Esophagus muscularis mucosa (tissue), 4 donors: Measurements from ENCODE around the gene CHD3. TPM values are rescaled to one million over a fixed set of nuclear protein-coding genes. Genes with fewer than 3 reads are reported as not detected.

Experiments used
- DNase-seq: peaks from one replicate; pipeline ENCODE4 v3.0.0-alpha.2; 2017; ENCODE audit errors: extremely low spot score
- H3K27ac ChIP-seq, 4 donors: fragments of 200-600 bp; sonication (generic); replicated peaks in 1 of 4; 1 replicate in 3 of 4; 2 replicates in 1 of 4; pipeline ENCODE4 v1.5.1; 2016 to 2019; ENCODE audit warnings: mild to moderate bottlenecking in 1 of 4
- H3K27me3 ChIP-seq, 4 donors: fragments of 200-600 bp; sonication (generic); one replicate each; pipeline versions ENCODE4 v1.5.1 to v1.6.0; 2016 to 2019
- H3K36me3 ChIP-seq, 4 donors: fragments of 200-600 bp; sonication (generic); one replicate each; pipeline ENCODE4 v1.5.1; 2016 to 2019
- H3K4me1 ChIP-seq, 4 donors: fragments of 200-600 bp; sonication (generic); one replicate each; pipeline ENCODE4 v1.5.1; 2016 to 2019
- H3K4me3 ChIP-seq, 4 donors: fragments of 200-600 bp; sonication (generic); 1 replicate in 2 of 4; 2 replicates in 2 of 4; pipeline ENCODE4 v1.5.1; 2016 to 2019; ENCODE audit warnings: mild to moderate bottlenecking in 4 of 4, moderate library complexity in 1 of 4
- H3K9me3 ChIP-seq, 4 donors: fragments of 200-600 bp; sonication (generic); 1 replicate in 3 of 4; 2 replicates in 1 of 4; pipeline ENCODE4 v1.5.1; 2016 to 2019
- EP300 ChIP-seq: sonication (generic); formaldehyde crosslinking; IDR thresholded peaks from one replicate; pipeline ENCODE4 v1.6.1; 2017; ENCODE audit warnings: antibody characterized with exemption
- POLR2A ChIP-seq: fragments of 450-650 bp; IDR thresholded peaks from one replicate; pipeline ENCODE4 v1.6.1; 2017; ENCODE audit warnings: antibody characterized with exemption, moderate library complexity, mild to moderate bottlenecking, low read depth
- POLR2AphosphoS5 ChIP-seq, 2 donors: sonication (generic); formaldehyde crosslinking; IDR thresholded peaks; one replicate each; pipeline ENCODE4 v1.6.1; 2017; ENCODE audit warnings: antibody characterized with exemption in 2 of 2
- WGBS: methylation state at CpG from one replicate; pipeline ENCODE4 v1.1.5; 2018; 5-methylcytosine and 5-hydroxymethylcytosine counted together
- intact Hi-C: fragments of 100-400 bp; cut with DNase I; formaldehyde crosslinking; loops from one replicate; pipeline ENCODE4 v1.15.1; 2023
- total RNA-seq, 4 donors: library from RNA; depleted of rRNA; stranded (reverse); fragments of >200 nt; gene quantifications; one replicate each; pipeline versions ENCODE4 v1.1.0 to v1.2.1, GENCODE V29; 2016
- TF ChIP-seq, protein P1 (sequence below), 3 experiments: fragments of 200-600 bp in 2 of 3; fragments of 450-650 bp in 1 of 3; sonication (generic) in 2 of 3; IDR thresholded peaks; one replicate each; pipeline ENCODE4 v1.5.1; 2017 to 2019; ENCODE audit warnings: antibody characterized with exemption in 3 of 3, mild to moderate bottlenecking in 2 of 3, moderate library complexity in 1 of 3

The CHD3 gene
- total RNA-seq, 4 donors from 2014 or later, result 82.7 to 139 (median 111) TPM

GRCh38 chr17:7855660-7856010, 33.0 kb upstream of the CHD3 start:
- Histone ChIP-seq H3K4me1 (peaks cover 45 to 66% (median 57%) of the 10 kb centered on the region in 4 donors), H3K27ac (peak overlapping the region; percentile 91 to 95 (median 94)), H3K9me3 (no peaks in the 10 kb centered on the region), H3K4me3 (peak overlapping the region; percentile 69 to 76 (median 74)), H3K27me3 (no peaks in the 10 kb centered on the region), H3K36me3 (peaks cover 18 to 47% (median 34%) of the 10 kb centered on the region in 4 donors)
- TF ChIP-seq POLR2AphosphoS5 (IDR thresholded peaks at IDR 0.05), result no peak
- TF ChIP-seq EP300, result no peak
- TF ChIP-seq, protein P1, sequence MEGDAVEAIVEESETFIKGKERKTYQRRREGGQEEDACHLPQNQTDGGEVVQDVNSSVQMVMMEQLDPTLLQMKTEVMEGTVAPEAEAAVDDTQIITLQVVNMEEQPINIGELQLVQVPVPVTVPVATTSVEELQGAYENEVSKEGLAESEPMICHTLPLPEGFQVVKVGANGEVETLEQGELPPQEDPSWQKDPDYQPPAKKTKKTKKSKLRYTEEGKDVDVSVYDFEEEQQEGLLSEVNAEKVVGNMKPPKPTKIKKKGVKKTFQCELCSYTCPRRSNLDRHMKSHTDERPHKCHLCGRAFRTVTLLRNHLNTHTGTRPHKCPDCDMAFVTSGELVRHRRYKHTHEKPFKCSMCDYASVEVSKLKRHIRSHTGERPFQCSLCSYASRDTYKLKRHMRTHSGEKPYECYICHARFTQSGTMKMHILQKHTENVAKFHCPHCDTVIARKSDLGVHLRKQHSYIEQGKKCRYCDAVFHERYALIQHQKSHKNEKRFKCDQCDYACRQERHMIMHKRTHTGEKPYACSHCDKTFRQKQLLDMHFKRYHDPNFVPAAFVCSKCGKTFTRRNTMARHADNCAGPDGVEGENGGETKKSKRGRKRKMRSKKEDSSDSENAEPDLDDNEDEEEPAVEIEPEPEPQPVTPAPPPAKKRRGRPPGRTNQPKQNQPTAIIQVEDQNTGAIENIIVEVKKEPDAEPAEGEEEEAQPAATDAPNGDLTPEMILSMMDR (IDR thresholded peaks at IDR 0.05), result no peak
- TF ChIP-seq POLR2A, result no peak
- DNase-seq, result no peak
- WGBS, result 12% methylated on average over 13 of the region's 15 CpGs
- intact Hi-C loops, result loop anchor here (2.0 kb wide), 1 partner anchor 33 kb away; no protein-coding TSS in a partner anchor

GRCh38 chr17:7856011-7856810, 32.4 kb upstream of the CHD3 start:
- Histone ChIP-seq H3K36me3 (peaks cover 15 to 41% (median 30%) of the 10 kb centered on the region in 4 donors), H3K9me3 (no peaks in the 10 kb centered on the region), H3K4me3 (peak overlapping the region; percentile 69 to 76 (median 74)), H3K27ac (peak overlapping the region; percentile 91 to 95 (median 94)), H3K4me1 (peaks cover 45 to 62% (median 55%) of the 10 kb centered on the region in 4 donors), H3K27me3 (no peaks in the 10 kb centered on the region)
- no peak for DNase-seq
- TF ChIP-seq POLR2AphosphoS5 (IDR thresholded peaks at IDR 0.05), result peak; percentile 43 to 53
- TF ChIP-seq, protein P1 (IDR thresholded peaks at IDR 0.05), result no peak
- intact Hi-C loops, result no loop called here
- 11% methylated on average over 21 of the region's 29 CpGs for WGBS

GRCh38 chr17:7856811-7857712, 31.5 kb upstream of the CHD3 start, which contains the start of gene NAA38:
Gene NAA38 (minus strand): TSS chr17:7857559. CDS start chr17:7857463, 96 bp downstream.
- peaks cover 38 to 53% (median 47%) of the 10 kb centered on the region in 4 donors for H3K4me1 ChIP-seq
- peaks cover 13 to 35% (median 29%) of the 10 kb centered on the region in 4 donors for H3K36me3 ChIP-seq
- H3K9me3 ChIP-seq, result no peaks in the 10 kb centered on the region
- H3K4me3 ChIP-seq, result peak within 1 kb of the TSS; percentile 69 to 76 (median 74)
- peak within 1 kb of the TSS; percentile 91 to 95 (median 94) for H3K27ac ChIP-seq
- under 1% methylated on average over 49 of the region's 64 CpGs for WGBS
- TF ChIP-seq POLR2A, result peak; percentile 39
- TF ChIP-seq POLR2AphosphoS5 (IDR thresholded peaks at IDR 0.05), result peak; percentile 88 to 91
- TF ChIP-seq, protein P1 (IDR thresholded peaks at IDR 0.05), result peak; percentile 46 to 67 (median 55)
- no peak for TF ChIP-seq EP300
- peak; percentile 99 for DNase-seq
- no peaks in the 10 kb centered on the region for H3K27me3 ChIP-seq
- intact Hi-C loops, result no loop called here

GRCh38 chr17:7857713-7858521, 30.7 kb upstream of the CHD3 start, which contains the start of gene CYB5D1:
Gene CYB5D1 (plus strand): TSS chr17:7858003. CDS start chr17:7858135, 132 bp downstream.
- Histone ChIP-seq H3K36me3 (peaks cover 9 to 26% (median 20%) of the 10 kb centered on the region in 4 donors), H3K27me3 (no peaks in the 10 kb centered on the region), H3K4me1 (peaks cover 30 to 53% (median 43%) of the 10 kb centered on the region in 4 donors), H3K9me3 (no peaks in the 10 kb centered on the region), H3K27ac (peak within 1 kb of the TSS; percentile 91 to 95 (median 94)), H3K4me3 (peak within 1 kb of the TSS; percentile 69 to 76 (median 74))
- intact Hi-C loops, result no loop called here
- DNase-seq, result peak; percentile 98
- no peak for TF ChIP-seq POLR2A
- TF ChIP-seq EP300, result no peak
- TF ChIP-seq, protein P1 (IDR thresholded peaks at IDR 0.05), result peak in 1 of 3 experiments; percentile 7
- TF ChIP-seq POLR2AphosphoS5 (IDR thresholded peaks at IDR 0.05), result peak; percentile 85 to 86
- 3% methylated on average over 35 of the region's 48 CpGs for WGBS
